Tibial nerve (tissue), 4 donors: Measurements from ENCODE around the gene IGF2BP3. TPM values are rescaled to one million over a fixed set of nuclear protein-coding genes. Genes with fewer than 3 reads are reported as not detected.

Experiments
- DNase-seq, 2 donors: peaks; one replicate each; pipeline ENCODE4 v3.0.0-alpha.2; 2019; ENCODE audit warnings: low spot score in 2 of 2
- H3K27ac ChIP-seq, 4 donors: fragments of 200-600 bp; sonication (generic) in 3 of 4; one replicate each; pipeline ENCODE4 v1.5.1; 2017 to 2019; ENCODE audit warnings: mild to moderate bottlenecking in 1 of 4
- H3K27me3 ChIP-seq, 2 donors: fragments of 200-600 bp; sonication (generic) in 1 of 2; one replicate each; pipeline versions ENCODE4 v1.5.1 to v1.6.0; 2017 to 2019
- H3K36me3 ChIP-seq, 3 donors: fragments of 200-600 bp; sonication (generic); one replicate each; pipeline ENCODE4 v1.5.1; 2018 to 2019
- H3K4me1 ChIP-seq, 4 donors: fragments of 200-600 bp; sonication (generic) in 3 of 4; one replicate each; pipeline ENCODE4 v1.5.1; 2017 to 2019
- H3K4me3 ChIP-seq, 4 donors: fragments of 200-600 bp; sonication (generic) in 3 of 4; one replicate each; pipeline ENCODE4 v1.5.1; 2017 to 2019; ENCODE audit warnings: mild to moderate bottlenecking in 1 of 4, moderate library complexity in 1 of 4
- H3K9me3 ChIP-seq, 4 donors: fragments of 200-600 bp; sonication (generic) in 3 of 4; one replicate each; pipeline ENCODE4 v1.5.1; 2017 to 2019
- CTCF ChIP-seq, 5 experiments: fragments of 200-600 bp in 3 of 5; fragments of 450-650 bp in 2 of 5; sonication (generic) in 3 of 5; IDR thresholded peaks; one replicate each; pipeline ENCODE4 v1.5.1; 2016 to 2019; ENCODE audit warnings: antibody characterized with exemption in 5 of 5, mild to moderate bottlenecking in 3 of 5, moderate library complexity in 2 of 5
- EP300 ChIP-seq, 2 donors: sonication (generic); formaldehyde crosslinking; IDR thresholded peaks; one replicate each; pipeline ENCODE4 v1.6.1; 2017; ENCODE audit warnings: antibody characterized with exemption in 2 of 2, mild to moderate bottlenecking in 1 of 2
- POLR2A ChIP-seq, 2 donors: fragments of 450-650 bp; IDR thresholded peaks; one replicate each; pipeline ENCODE4 v1.6.1; 2017; ENCODE audit warnings: antibody characterized with exemption in 2 of 2, mild to moderate bottlenecking in 2 of 2, moderate library complexity in 2 of 2
- WGBS, 2 donors: methylation state at CpG; one replicate each; pipeline ENCODE4 v1.1.5; 2018; 5-methylcytosine and 5-hydroxymethylcytosine counted together
- total RNA-seq, 4 donors: library from RNA; depleted of rRNA; stranded (reverse); fragments of >200 nt; gene quantifications; one replicate each; pipeline ENCODE4 v1.1.0, GENCODE V29; 2016

Gene IGF2BP3
- total RNA-seq, 4 donors from 2014 or later: 0.21 to 0.90 (median 0.59) TPM; not detected in 1

- H3K9me3 ChIP-seq: no peaks in the 10 kb centered on the region
- WGBS, 2 donors: 64 to 74% methylated on average over 3 of the region's 3 CpGs
- TF ChIP-seq EP300 (IDR thresholded peaks at IDR 0.05) (no peak), POLR2A (IDR thresholded peaks at IDR 0.05) (no peak), CTCF (IDR thresholded peaks at IDR 0.05) (no peak)
- DNase-seq: no peak
- no peak overlapping the region for H3K27ac ChIP-seq
- no peaks in the 10 kb centered on the region for H3K27me3 ChIP-seq
- H3K36me3 ChIP-seq: no peaks in the 10 kb centered on the region
- no peak overlapping the region for H3K4me3 ChIP-seq
- no peaks in the 10 kb centered on the region for H3K4me1 ChIP-seq
Measured at GRCh38 chr7:23394488-23395171, 75.7 kb downstream of the IGF2BP3 start.

- Histone ChIP-seq H3K9me3 (no peaks in the 10 kb centered on the region), H3K36me3 (no peaks in the 10 kb centered on the region), H3K27ac (no peak overlapping the region), H3K4me3 (no peak overlapping the region), H3K27me3 (no peaks in the 10 kb centered on the region), H3K4me1 (no peaks in the 10 kb centered on the region)
- no peak for DNase-seq
- TF ChIP-seq POLR2A (IDR thresholded peaks at IDR 0.05) (no peak), CTCF (IDR thresholded peaks at IDR 0.05) (no peak), EP300 (IDR thresholded peaks at IDR 0.05) (no peak)
- WGBS, 2 donors: 80 to 85% methylated on average over 3 of the region's 3 CpGs
Measured at GRCh38 chr7:23393636-23394035, 76.7 kb downstream of the IGF2BP3 start.

- H3K27ac ChIP-seq: no peak overlapping the region
- DNase-seq: no peak
- no peaks in the 10 kb centered on the region for H3K4me1 ChIP-seq
- 84 to 93% methylated on average over 3 of the region's 3 CpGs for WGBS, 2 donors
- TF ChIP-seq CTCF (IDR thresholded peaks at IDR 0.05) (no peak), POLR2A (IDR thresholded peaks at IDR 0.05) (no peak), EP300 (IDR thresholded peaks at IDR 0.05) (no peak)
- H3K4me3 ChIP-seq: no peak overlapping the region
- no peaks in the 10 kb centered on the region for H3K9me3 ChIP-seq
- H3K36me3 ChIP-seq: no peaks in the 10 kb centered on the region
- no peaks in the 10 kb centered on the region for H3K27me3 ChIP-seq
Measured at GRCh38 chr7:23389701-23390100, 80.6 kb downstream of the IGF2BP3 start.

- TF ChIP-seq POLR2A (IDR thresholded peaks at IDR 0.05): no peak
- no peak for TF ChIP-seq CTCF (IDR thresholded peaks at IDR 0.05)
- TF ChIP-seq EP300 (IDR thresholded peaks at IDR 0.05): no peak
- no peaks in the 10 kb centered on the region for H3K36me3 ChIP-seq
- 95 to 100% methylated on average over 1 of the region's 1 CpG for WGBS, 2 donors
- H3K4me1 ChIP-seq: no peaks in the 10 kb centered on the region
- H3K4me3 ChIP-seq: no peak overlapping the region
- H3K27ac ChIP-seq: no peak overlapping the region
- no peaks in the 10 kb centered on the region for H3K9me3 ChIP-seq
- DNase-seq: no peak
- no peaks in the 10 kb centered on the region for H3K27me3 ChIP-seq
Measured at GRCh38 chr7:23387583-23387982, 82.7 kb downstream of the IGF2BP3 start.

- TF ChIP-seq EP300 (IDR thresholded peaks at IDR 0.05) (no peak), POLR2A (IDR thresholded peaks at IDR 0.05) (no peak), CTCF (IDR thresholded peaks at IDR 0.05) (no peak)
- 96 to 100% methylated on average over 1 of the region's 1 CpG for WGBS, 2 donors
- no peaks in the 10 kb centered on the region for H3K36me3 ChIP-seq
- no peaks in the 10 kb centered on the region for H3K4me1 ChIP-seq
- H3K4me3 ChIP-seq: no peak overlapping the region
- DNase-seq: no peak
- no peaks in the 10 kb centered on the region for H3K9me3 ChIP-seq
- no peaks in the 10 kb centered on the region for H3K27me3 ChIP-seq
- H3K27ac ChIP-seq: no peak overlapping the region
Measured at GRCh38 chr7:23385140-23385539, 85.2 kb downstream of the IGF2BP3 start.
